ENCODE results near the gene RND2. TPM values are rescaled to one million over a fixed set of nuclear protein-coding genes. Genes with fewer than 3 reads are reported as not detected.

The RND2 gene
- total and polyA plus RNA-seq, 4 donors, result 1.9 to 2.8 (median 2.2) TPM

DNA sequence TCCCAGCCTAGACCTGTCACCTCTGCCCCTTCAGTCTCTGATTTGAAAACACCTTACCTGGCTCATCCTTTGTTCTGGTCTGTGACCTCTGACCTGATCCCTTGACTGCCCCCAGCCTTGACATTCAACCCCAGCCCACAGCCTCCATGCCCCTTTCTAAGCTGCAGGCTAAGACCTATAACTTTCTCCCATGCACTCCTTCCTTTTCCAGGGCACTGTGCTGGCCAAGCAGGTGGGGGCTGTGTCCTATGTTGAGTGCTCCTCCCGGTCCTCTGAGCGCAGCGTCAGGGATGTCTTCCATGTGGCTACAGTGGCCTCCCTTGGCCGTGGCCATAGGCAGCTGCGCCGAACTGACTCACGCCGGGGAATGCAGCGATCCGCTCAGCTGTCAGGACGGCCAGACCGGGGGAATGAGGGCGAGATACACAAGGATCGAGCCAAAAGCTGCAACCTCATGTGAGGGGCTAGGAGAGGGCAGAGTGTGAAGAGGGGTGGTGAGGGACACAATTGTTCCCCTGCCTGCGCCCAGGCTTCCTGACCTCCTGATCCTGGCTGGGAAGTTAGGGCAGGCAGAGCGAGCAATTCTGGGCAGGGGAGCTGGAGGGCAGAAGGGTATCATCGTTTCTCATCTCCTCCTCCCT lies 3.3 kb downstream of the RND2 start:
- WGBS, result 92% methylated on average over 17 of the region's 17 CpGs
- Histone ChIP-seq H3K4me3 (ENCODE audit: low read depth in 1 of 3, low read length in 3 of 3) (no peak overlapping the region), H3K27ac (ENCODE audit: low read depth in 1 of 2, low read length in 2 of 2) (no peak overlapping the region), H3K4me1 (ENCODE audit: control insufficient read depth in 4 of 4, insufficient read depth in 4 of 4, low read length in 3 of 4) (peaks cover 4 to 26% (median 12%) of the 10 kb centered on the region in 4 donors), H3K36me3 (ENCODE audit: control insufficient read depth in 4 of 4, insufficient read depth in 3 of 4, low read depth in 1 of 4, low read length in 3 of 4) (no peaks in the 10 kb centered on the region), H3K9me3 (ENCODE audit: control insufficient read depth in 4 of 4, low read length in 3 of 4) (no peaks in the 10 kb centered on the region), H3K27me3 (ENCODE audit: control insufficient read depth in 4 of 4, insufficient read depth in 4 of 4, low read length in 3 of 4) (no peaks in the 10 kb centered on the region), H3K9ac (ENCODE audit: low read depth in 1 of 2, low read length in 2 of 2) (no peak overlapping the region)
- TF ChIP-seq YY1 (IDR thresholded peaks at IDR 0.05), result no peak
- TF ChIP-seq JUND (IDR thresholded peaks at IDR 0.05), result no peak
- TF ChIP-seq, protein P1, sequence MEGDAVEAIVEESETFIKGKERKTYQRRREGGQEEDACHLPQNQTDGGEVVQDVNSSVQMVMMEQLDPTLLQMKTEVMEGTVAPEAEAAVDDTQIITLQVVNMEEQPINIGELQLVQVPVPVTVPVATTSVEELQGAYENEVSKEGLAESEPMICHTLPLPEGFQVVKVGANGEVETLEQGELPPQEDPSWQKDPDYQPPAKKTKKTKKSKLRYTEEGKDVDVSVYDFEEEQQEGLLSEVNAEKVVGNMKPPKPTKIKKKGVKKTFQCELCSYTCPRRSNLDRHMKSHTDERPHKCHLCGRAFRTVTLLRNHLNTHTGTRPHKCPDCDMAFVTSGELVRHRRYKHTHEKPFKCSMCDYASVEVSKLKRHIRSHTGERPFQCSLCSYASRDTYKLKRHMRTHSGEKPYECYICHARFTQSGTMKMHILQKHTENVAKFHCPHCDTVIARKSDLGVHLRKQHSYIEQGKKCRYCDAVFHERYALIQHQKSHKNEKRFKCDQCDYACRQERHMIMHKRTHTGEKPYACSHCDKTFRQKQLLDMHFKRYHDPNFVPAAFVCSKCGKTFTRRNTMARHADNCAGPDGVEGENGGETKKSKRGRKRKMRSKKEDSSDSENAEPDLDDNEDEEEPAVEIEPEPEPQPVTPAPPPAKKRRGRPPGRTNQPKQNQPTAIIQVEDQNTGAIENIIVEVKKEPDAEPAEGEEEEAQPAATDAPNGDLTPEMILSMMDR (IDR thresholded peaks at IDR 0.05; ENCODE audit: low read depth, low read length, missing input control), result no peak
- DNase-seq (ENCODE audit: low spot score), result no peak

DNA sequence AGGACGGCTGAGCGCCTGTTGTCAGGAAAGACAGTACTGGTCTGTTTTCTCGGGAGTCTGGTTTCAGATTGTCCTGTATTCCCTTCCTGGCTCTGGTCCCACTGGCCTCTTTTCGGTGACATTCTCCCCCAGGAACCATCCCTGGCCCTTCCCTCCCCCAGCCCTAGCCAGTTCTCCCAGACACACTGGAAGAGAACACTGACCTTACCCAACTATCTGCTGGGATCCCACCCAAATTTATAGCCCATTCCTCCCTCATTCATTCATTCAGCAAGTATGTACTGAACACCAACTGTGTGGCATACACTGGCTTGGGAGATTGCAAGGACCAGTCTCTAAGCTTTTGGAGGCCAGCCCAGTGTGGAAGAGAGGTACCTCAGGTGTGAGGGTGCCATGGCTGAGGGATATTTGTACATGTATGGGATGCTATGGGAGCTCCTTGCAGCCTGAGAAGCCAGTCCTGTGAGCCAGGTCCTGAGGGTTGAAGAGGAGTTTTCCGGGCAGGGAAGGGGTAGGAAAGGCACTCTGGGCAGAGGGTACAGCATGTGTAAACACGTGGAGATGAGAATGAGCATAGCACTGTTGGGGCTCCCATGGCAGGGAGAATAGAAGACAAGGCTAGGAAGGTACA lies 5.2 kb downstream of the RND2 start:
- TF ChIP-seq GABPA (IDR thresholded peaks at IDR 0.05 in 1 of 2, conservative IDR thresholded peaks at IDR 0.05 in 1 of 2) (no peak), NR2F2 (IDR thresholded peaks at IDR 0.05) (no peak), RXRA (IDR thresholded peaks at IDR 0.05) (no peak), HNF4A (conservative IDR thresholded peaks at IDR 0.05) (no peak), JUND (IDR thresholded peaks at IDR 0.05) (no peak), TAF1 (conservative IDR thresholded peaks at IDR 0.05) (no peak), HNF4G (IDR thresholded peaks at IDR 0.05) (no peak), RAD21 (IDR thresholded peaks at IDR 0.05) (no peak), SP1 (IDR thresholded peaks at IDR 0.05) (no peak), YY1 (IDR thresholded peaks at IDR 0.05) (no peak), FOXA2 (IDR thresholded peaks at IDR 0.05) (no peak), FOXA1 (IDR thresholded peaks at IDR 0.05) (no peak)
- TF ChIP-seq, protein P1 (IDR thresholded peaks at IDR 0.05; ENCODE audit: low read depth, low read length, missing input control), result no peak
- TF ChIP-seq, protein P2, sequence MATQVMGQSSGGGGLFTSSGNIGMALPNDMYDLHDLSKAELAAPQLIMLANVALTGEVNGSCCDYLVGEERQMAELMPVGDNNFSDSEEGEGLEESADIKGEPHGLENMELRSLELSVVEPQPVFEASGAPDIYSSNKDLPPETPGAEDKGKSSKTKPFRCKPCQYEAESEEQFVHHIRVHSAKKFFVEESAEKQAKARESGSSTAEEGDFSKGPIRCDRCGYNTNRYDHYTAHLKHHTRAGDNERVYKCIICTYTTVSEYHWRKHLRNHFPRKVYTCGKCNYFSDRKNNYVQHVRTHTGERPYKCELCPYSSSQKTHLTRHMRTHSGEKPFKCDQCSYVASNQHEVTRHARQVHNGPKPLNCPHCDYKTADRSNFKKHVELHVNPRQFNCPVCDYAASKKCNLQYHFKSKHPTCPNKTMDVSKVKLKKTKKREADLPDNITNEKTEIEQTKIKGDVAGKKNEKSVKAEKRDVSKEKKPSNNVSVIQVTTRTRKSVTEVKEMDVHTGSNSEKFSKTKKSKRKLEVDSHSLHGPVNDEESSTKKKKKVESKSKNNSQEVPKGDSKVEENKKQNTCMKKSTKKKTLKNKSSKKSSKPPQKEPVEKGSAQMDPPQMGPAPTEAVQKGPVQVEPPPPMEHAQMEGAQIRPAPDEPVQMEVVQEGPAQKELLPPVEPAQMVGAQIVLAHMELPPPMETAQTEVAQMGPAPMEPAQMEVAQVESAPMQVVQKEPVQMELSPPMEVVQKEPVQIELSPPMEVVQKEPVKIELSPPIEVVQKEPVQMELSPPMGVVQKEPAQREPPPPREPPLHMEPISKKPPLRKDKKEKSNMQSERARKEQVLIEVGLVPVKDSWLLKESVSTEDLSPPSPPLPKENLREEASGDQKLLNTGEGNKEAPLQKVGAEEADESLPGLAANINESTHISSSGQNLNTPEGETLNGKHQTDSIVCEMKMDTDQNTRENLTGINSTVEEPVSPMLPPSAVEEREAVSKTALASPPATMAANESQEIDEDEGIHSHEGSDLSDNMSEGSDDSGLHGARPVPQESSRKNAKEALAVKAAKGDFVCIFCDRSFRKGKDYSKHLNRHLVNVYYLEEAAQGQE (IDR thresholded peaks at IDR 0.05), result no peak
- TF ChIP-seq, protein P3, sequence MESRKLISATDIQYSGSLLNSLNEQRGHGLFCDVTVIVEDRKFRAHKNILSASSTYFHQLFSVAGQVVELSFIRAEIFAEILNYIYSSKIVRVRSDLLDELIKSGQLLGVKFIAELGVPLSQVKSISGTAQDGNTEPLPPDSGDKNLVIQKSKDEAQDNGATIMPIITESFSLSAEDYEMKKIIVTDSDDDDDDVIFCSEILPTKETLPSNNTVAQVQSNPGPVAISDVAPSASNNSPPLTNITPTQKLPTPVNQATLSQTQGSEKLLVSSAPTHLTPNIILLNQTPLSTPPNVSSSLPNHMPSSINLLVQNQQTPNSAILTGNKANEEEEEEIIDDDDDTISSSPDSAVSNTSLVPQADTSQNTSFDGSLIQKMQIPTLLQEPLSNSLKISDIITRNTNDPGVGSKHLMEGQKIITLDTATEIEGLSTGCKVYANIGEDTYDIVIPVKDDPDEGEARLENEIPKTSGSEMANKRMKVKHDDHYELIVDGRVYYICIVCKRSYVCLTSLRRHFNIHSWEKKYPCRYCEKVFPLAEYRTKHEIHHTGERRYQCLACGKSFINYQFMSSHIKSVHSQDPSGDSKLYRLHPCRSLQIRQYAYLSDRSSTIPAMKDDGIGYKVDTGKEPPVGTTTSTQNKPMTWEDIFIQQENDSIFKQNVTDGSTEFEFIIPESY (IDR thresholded peaks at IDR 0.05), result no peak
- TF ChIP-seq, protein P4, sequence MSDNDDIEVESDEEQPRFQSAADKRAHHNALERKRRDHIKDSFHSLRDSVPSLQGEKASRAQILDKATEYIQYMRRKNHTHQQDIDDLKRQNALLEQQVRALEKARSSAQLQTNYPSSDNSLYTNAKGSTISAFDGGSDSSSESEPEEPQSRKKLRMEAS (IDR thresholded peaks at IDR 0.05), result no peak
- TF ChIP-seq, protein P5, sequence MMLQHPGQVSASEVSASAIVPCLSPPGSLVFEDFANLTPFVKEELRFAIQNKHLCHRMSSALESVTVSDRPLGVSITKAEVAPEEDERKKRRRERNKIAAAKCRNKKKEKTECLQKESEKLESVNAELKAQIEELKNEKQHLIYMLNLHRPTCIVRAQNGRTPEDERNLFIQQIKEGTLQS (IDR thresholded peaks at IDR 0.05), result no peak
- 65% methylated on average over 6 of the region's 6 CpGs for WGBS
- no peak for DNase-seq (ENCODE audit: low spot score)
- no peaks in the 10 kb centered on the region for H3K36me3 ChIP-seq (ENCODE audit: control insufficient read depth in 4 of 4, insufficient read depth in 3 of 4, low read depth in 1 of 4, low read length in 3 of 4)
- H3K27ac ChIP-seq (ENCODE audit: low read depth in 1 of 2, low read length in 2 of 2), result no peak overlapping the region
- peaks cover 4 to 16% (median 8%) of the 10 kb centered on the region in 4 donors for H3K4me1 ChIP-seq (ENCODE audit: control insufficient read depth in 4 of 4, insufficient read depth in 4 of 4, low read length in 3 of 4)
- H3K9ac ChIP-seq (ENCODE audit: low read depth in 1 of 2, low read length in 2 of 2), result no peak overlapping the region
- H3K27me3 ChIP-seq (ENCODE audit: control insufficient read depth in 4 of 4, insufficient read depth in 4 of 4, low read length in 3 of 4), result no peaks in the 10 kb centered on the region
- no peaks in the 10 kb centered on the region for H3K9me3 ChIP-seq (ENCODE audit: control insufficient read depth in 4 of 4, low read length in 3 of 4)
- no peak overlapping the region for H3K4me3 ChIP-seq (ENCODE audit: low read depth in 1 of 3, low read length in 3 of 3)
